ENCODE measurements around the gene AFF3. TPM values are rescaled to one million over a fixed set of nuclear protein-coding genes. Genes with fewer than 3 reads are reported as not detected.

Gene AFF3
- total and polyA plus RNA-seq, 2 of the 4 experiments (the other 2 are of a cell fraction): 12.9 to 14.3 TPM

DNA sequence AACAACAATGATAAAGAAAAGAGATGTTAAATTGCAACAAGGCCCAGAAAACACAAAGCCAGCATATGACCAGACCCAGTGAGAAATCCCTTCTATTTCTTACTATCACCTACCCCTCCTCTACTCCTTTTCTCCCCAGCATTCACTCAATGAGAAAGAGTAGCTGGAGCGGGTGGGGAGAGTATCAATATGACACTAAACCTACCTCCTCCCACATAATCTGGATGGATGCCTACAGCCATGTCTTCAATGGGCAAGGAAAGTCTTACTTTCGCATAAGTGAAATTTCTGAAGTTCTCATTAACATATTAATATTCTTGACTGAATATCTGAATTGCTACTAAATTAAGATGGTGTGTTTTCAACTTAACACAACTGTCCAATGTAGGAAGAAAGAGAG lies 78.2 kb downstream of the AFF3 start:
- in situ Hi-C loops (cut with MboI; ENCODE audit: low sequenced_read_pairs): no loop called here
- no peak overlapping the region for H4K5ac ChIP-seq (ENCODE audit: low read depth, low read length)
- no peak overlapping the region for H2BK20ac ChIP-seq (ENCODE audit: low read depth, low read length)
- ATAC-seq (ENCODE audit: low read depth): no peak
- H2BK5ac ChIP-seq (ENCODE audit: low read depth, low read length, poor library complexity, severe bottlenecking): no peak overlapping the region
- no peaks in the 10 kb centered on the region; the same call in none of the 2 replicates for H3K9me3 ChIP-seq (ENCODE audit: control insufficient read depth, insufficient read depth, low read length)
- H3K14ac ChIP-seq (replicated peaks; ENCODE audit: low read depth, low read length): no peak overlapping the region
- TF ChIP-seq CHD1 (IDR thresholded peaks at IDR 0.05; ENCODE audit: low read depth, low read length) (no peak), BHLHE40 (IDR thresholded peaks at IDR 0.05; ENCODE audit: low read depth, low read length) (no peak), MXI1 (IDR thresholded peaks at IDR 0.05; ENCODE audit: borderline replicate concordance, low read depth, low read length) (no peak)
- ChIA-PET CTCF (no interaction called here), POLR2A (ENCODE audit: unreplicated experiment) (no interaction called here)
- H4K91ac ChIP-seq (ENCODE audit: insufficient read depth, low read depth, low read length): no peak overlapping the region
- H3K4me3 ChIP-seq (ENCODE audit: insufficient read depth, low read depth, low read length): no peak overlapping the region
- peaks cover 45 to 47% of the 10 kb centered on the region in 2 experiments for H3K79me1 ChIP-seq (ENCODE audit: low read depth in 1 of 2, low read length in 2 of 2)
- H4K8ac ChIP-seq (ENCODE audit: low read depth in 2 of 2, low read length in 2 of 2): no peak overlapping the region
- H4K20me1 ChIP-seq (ENCODE audit: insufficient read depth, low read length): no peaks in the 10 kb centered on the region
- H2AK9ac ChIP-seq (replicated peaks; ENCODE audit: low read depth, low read length, poor library complexity): no peak overlapping the region
- no peaks in the 10 kb centered on the region for H3K27me3 ChIP-seq (ENCODE audit: control insufficient read depth, insufficient read depth, low read length)
- H3K9me1 ChIP-seq (ENCODE audit: insufficient read depth, low read length): peaks cover 13% of the 10 kb centered on the region; the same call in 1 of the 2 replicates
- dilution Hi-C loops (cut with HindIII; ENCODE audit: low sequenced_read_pairs, unreplicated experiment): no loop called here
- intact Hi-C loops (cut with micrococcal nuclease): no loop called here
- H2BK120ac ChIP-seq (ENCODE audit: low read depth, low read length): no peak overlapping the region
- no peak overlapping the region for H2AFZ ChIP-seq (replicated peaks; ENCODE audit: low read length, poor library complexity)
- no CpG with 5 or more reads among the region's 2 CpGs for WGBS, 2 experiments (ENCODE audit: extremely low coverage in 2 of 2, insufficient read length in 1 of 2)
- H3K56ac ChIP-seq (ENCODE audit: extremely low read depth, insufficient read depth, low read length): no peak overlapping the region
- no peak overlapping the region for H3K4ac ChIP-seq (ENCODE audit: low read depth, low read length)
- no peak overlapping the region for H3K23ac ChIP-seq (ENCODE audit: low read depth, low read length)
- peaks cover 12% of the 10 kb centered on the region; the same call in 1 of the 2 replicates for H3K36me3 ChIP-seq (ENCODE audit: control insufficient read depth, insufficient read depth, low read length)
- H3K4me1 ChIP-seq (ENCODE audit: control insufficient read depth, insufficient read depth, low read length): peaks cover 6% of the 10 kb centered on the region
- H2AK5ac ChIP-seq (ENCODE audit: low read depth, low read length): no peak overlapping the region
- H3K9ac ChIP-seq (ENCODE audit: low read depth, low read length): no peak overlapping the region
- H3K18ac ChIP-seq (ENCODE audit: low read depth, low read length): no peak overlapping the region; the same call in 1 of the 2 replicates
- DNase-seq: no peak
- H2BK15ac ChIP-seq (ENCODE audit: low read depth, low read length): no peak overlapping the region
- no peak overlapping the region for H3K27ac ChIP-seq (ENCODE audit: insufficient read depth, low read length)
- BruUV-seq (replicated peaks): no TSS peak
- H3K4me2 ChIP-seq (ENCODE audit: low read depth, low read length): no peak overlapping the region

All from IMR-90 (cell line).